Ishikawa (cell line): ENCODE results near the gene MYL6B.

Experiments
- CEBPB ChIP-seq: IDR thresholded peaks from 2 replicates; pipeline ENCODE4 v1.6.1; 2012
- CREB1 ChIP-seq: IDR thresholded peaks from 2 replicates; pipeline ENCODE4 v1.6.1; 2012; ENCODE audit warnings: low read depth
- EGR1 ChIP-seq: IDR thresholded peaks from 2 replicates; pipeline ENCODE4 v1.6.1; 2012
- EP300 ChIP-seq: IDR thresholded peaks from 2 replicates; pipeline ENCODE4 v1.6.1; 2012; ENCODE audit warnings: borderline replicate concordance
- FOXM1 ChIP-seq: IDR thresholded peaks from 2 replicates; pipeline ENCODE4 v1.6.1; 2012; ENCODE audit warnings: low read depth, borderline replicate concordance
- NFIC ChIP-seq: IDR thresholded peaks from 2 replicates; pipeline ENCODE4 v1.6.1; 2012
- RAD21 ChIP-seq: IDR thresholded peaks from 2 replicates; pipeline ENCODE4 v1.6.1; 2012; ENCODE audit warnings: low read depth
- TAF1 ChIP-seq: IDR thresholded peaks from 2 replicates; pipeline ENCODE4 v1.6.1; 2012; ENCODE audit warnings: low read depth, mild to moderate bottlenecking
- TEAD4 ChIP-seq: IDR thresholded peaks from 2 replicates; pipeline ENCODE4 v1.6.1; 2012
- YY1 ChIP-seq: IDR thresholded peaks from 2 replicates; pipeline ENCODE4 v1.6.1; 2012; ENCODE audit warnings: low read depth
- ZBTB7A ChIP-seq: IDR thresholded peaks from 2 replicates; pipeline ENCODE4 v1.6.1; 2012; ENCODE audit warnings: low read depth
- TF ChIP-seq, protein P1 (sequence below): IDR thresholded peaks from 2 replicates; pipeline ENCODE4 v1.6.1; 2012
- TF ChIP-seq, protein P2 (sequence below): IDR thresholded peaks from 2 replicates; pipeline ENCODE4 v1.6.1; 2012; ENCODE audit warnings: low read depth, mild to moderate bottlenecking

DNA sequence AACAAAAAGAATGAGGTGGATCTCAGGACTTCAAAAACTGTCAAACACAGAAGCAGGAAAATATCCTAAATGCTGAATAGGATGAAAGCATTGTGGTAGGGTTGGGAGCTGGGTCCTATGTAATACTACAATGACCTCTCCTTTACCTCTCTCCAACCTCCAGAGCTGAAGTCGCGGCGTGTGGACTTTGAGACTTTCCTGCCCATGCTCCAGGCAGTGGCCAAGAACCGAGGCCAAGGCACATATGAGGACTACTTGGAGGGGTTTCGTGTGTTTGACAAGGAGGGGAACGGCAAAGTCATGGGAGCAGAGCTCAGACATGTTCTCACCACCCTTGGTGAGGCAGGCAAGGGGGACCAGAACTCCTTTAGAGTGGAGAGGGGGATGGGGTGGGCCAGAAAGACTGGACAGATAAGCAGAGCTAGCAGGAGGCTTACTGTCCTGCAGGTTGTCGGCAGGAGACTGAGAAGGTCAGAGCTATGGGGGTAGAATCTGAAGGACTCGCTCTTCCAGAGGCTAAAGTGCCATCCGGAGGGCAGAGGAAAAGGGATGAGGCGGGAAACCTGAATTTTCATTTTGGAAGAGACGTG is 3.0 kb downstream of the MYL6B start:
- TF ChIP-seq, protein P1, sequence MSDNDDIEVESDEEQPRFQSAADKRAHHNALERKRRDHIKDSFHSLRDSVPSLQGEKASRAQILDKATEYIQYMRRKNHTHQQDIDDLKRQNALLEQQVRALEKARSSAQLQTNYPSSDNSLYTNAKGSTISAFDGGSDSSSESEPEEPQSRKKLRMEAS: no peak
- no peak for TF ChIP-seq CREB1
- no peak for TF ChIP-seq CEBPB
- TF ChIP-seq NFIC: no peak
- TF ChIP-seq ZBTB7A: no peak
- no peak for TF ChIP-seq YY1
- TF ChIP-seq TAF1: no peak
- no peak for TF ChIP-seq EGR1
- no peak for TF ChIP-seq EP300
- no peak for TF ChIP-seq RAD21
- TF ChIP-seq, protein P2, sequence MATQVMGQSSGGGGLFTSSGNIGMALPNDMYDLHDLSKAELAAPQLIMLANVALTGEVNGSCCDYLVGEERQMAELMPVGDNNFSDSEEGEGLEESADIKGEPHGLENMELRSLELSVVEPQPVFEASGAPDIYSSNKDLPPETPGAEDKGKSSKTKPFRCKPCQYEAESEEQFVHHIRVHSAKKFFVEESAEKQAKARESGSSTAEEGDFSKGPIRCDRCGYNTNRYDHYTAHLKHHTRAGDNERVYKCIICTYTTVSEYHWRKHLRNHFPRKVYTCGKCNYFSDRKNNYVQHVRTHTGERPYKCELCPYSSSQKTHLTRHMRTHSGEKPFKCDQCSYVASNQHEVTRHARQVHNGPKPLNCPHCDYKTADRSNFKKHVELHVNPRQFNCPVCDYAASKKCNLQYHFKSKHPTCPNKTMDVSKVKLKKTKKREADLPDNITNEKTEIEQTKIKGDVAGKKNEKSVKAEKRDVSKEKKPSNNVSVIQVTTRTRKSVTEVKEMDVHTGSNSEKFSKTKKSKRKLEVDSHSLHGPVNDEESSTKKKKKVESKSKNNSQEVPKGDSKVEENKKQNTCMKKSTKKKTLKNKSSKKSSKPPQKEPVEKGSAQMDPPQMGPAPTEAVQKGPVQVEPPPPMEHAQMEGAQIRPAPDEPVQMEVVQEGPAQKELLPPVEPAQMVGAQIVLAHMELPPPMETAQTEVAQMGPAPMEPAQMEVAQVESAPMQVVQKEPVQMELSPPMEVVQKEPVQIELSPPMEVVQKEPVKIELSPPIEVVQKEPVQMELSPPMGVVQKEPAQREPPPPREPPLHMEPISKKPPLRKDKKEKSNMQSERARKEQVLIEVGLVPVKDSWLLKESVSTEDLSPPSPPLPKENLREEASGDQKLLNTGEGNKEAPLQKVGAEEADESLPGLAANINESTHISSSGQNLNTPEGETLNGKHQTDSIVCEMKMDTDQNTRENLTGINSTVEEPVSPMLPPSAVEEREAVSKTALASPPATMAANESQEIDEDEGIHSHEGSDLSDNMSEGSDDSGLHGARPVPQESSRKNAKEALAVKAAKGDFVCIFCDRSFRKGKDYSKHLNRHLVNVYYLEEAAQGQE: no peak
- no peak for TF ChIP-seq FOXM1
- no peak for TF ChIP-seq TEAD4
